NCI-H748 (cell line): ENCODE data around the gene TRNAU1AP.

ENCODE experiments used
- DNase-seq: peaks from one replicate; lab custom pipeline; 2025; ENCODE audit not compliant: unreplicated experiment; lab: John Stamatoyannopoulos, UW

TRNAU1AP gene

DNA sequence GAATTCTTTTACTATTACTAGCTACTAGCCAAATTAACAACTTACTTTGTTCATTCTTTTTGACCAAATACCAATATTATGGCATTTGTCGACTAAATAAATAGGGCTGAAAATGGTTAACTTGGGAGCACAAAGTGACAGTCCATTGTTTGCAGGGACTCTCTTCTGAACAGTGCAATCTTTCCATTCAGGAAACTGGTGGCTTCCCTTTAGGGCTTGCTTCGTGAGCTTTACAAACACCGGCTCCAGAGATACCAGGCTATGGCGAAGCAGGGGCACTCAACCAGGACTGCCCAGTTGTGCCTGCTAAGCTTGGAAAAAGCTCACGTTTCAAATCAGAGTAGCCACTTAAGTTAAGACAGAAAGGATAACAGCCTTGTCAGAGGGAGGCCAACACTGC, 51.5 kb downstream of the TRNAU1AP start:
- no peak for DNase-seq

DNA sequence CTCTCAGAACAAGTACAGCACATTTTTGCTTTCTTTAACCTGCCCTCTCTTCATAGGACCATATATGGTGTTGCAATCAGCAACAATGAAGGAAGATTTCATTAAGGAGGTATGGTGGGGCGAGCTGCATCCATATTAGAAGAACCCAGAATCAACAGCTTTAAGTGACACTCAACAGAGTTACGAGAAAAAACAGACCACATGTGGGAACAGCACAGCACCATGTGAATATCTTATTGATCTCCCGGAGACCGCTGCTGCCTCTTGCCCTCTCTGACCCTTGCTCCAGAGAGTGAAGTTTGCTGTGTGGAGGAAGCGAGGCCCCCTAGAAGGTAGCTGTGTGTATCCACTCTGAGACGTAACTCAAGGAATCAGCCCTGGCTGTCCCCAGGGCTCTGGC, 52.1 kb downstream of the TRNAU1AP start:
- no peak for DNase-seq

DNA sequence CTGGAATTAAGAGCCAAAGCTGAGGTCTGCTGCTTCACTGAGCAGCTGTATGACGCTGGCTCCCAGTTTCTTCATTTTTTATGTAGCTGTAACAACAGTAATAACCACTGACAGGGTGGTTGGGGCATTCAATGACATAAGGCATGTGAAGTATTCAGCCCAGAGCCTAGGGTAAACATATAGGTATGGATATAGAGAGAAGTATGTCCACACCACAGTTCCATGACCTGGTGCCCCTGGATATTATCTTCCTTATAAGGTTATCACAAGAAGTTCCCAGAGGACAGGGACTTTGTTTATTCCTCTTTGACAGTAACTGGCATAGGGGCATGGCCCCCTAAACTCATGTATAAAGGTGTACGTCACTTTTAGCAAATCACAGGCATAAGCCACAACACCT, 53.9 kb downstream of the TRNAU1AP start:
- DNase-seq = no peak

DNA sequence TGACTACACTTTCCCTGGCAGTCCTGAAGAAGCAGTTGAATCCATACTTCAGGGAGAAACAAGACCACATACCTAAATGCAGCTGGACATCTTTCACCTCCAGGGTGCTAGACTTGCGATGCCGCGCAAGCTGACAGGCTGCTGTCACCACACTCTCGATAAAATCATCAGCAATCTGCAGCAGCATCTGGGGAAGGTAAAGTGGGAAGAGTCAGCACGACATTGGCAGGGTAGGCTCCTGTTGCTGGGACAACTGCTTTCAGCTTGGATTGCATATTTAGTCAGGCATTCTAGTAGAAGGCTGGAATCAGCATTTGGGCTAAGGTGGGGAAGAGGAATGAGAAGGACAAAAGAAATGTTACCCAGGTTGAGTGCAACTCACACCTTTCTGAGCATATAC, 60.3 kb downstream of the TRNAU1AP start:
- no peak for DNase-seq
